Transverse colon (tissue), 4 donors: ENCODE measurements around the gene SEC61G. TPM values are rescaled to one million over a fixed set of nuclear protein-coding genes. Genes with fewer than 3 reads are reported as not detected.

Experiments used
- DNase-seq: peaks from one replicate; pipeline ENCODE4 v3.0.0-alpha.2; 2019
- H3K27ac ChIP-seq, 4 donors: fragments of 200-600 bp; sonication (generic); 2 replicates each; pipeline ENCODE4 v1.5.1; 2016 to 2018; ENCODE audit warnings: inconsistent platforms in 4 of 4
- H3K27me3 ChIP-seq: fragments of 200-600 bp; sonication (generic); 2 replicates; pipeline ENCODE4 v1.5.1; 2017; ENCODE audit warnings: inconsistent platforms
- H3K36me3 ChIP-seq, 4 donors: fragments of 200-600 bp; sonication (generic); 2 replicates each; pipeline ENCODE4 v1.5.1; 2017 to 2019; ENCODE audit warnings: inconsistent platforms in 4 of 4
- H3K4me1 ChIP-seq, 4 donors: fragments of 200-600 bp; sonication (generic); 2 replicates each; pipeline ENCODE4 v1.5.1; 2017 to 2020; ENCODE audit warnings: inconsistent platforms in 4 of 4
- H3K4me3 ChIP-seq, 4 donors: fragments of 200-600 bp; sonication (generic); 1 replicate in 1 of 4; 2 replicates in 3 of 4; pipeline versions ENCODE4 v1.5.1 to v1.6.1; 2017 to 2019; ENCODE audit warnings: inconsistent platforms in 4 of 4
- H3K9me3 ChIP-seq, 2 donors: fragments of 200-600 bp; sonication (generic); 2 replicates each; pipeline ENCODE4 v1.5.1; 2017 to 2019; ENCODE audit warnings: inconsistent platforms in 2 of 2
- CTCF ChIP-seq, 5 experiments: fragments of 200-600 bp in 3 of 5; fragments of 450-650 bp in 2 of 5; sonication (generic) in 3 of 5; IDR thresholded peaks; 1 replicate in 2 of 5; 2 replicates in 3 of 5; pipeline ENCODE4 v1.5.1; 2016 to 2017; ENCODE audit warnings: antibody characterized with exemption in 5 of 5, inconsistent platforms in 3 of 5, mild to moderate bottlenecking in 2 of 5, moderate library complexity in 1 of 5
- EP300 ChIP-seq: sonication (generic); formaldehyde crosslinking; IDR thresholded peaks from one replicate; pipeline ENCODE4 v1.6.1; 2017; ENCODE audit warnings: antibody characterized with exemption, low read depth
- POLR2A ChIP-seq: fragments of 450-650 bp; IDR thresholded peaks from one replicate; pipeline ENCODE4 v1.6.1; 2016; ENCODE audit warnings: antibody characterized with exemption, mild to moderate bottlenecking, moderate library complexity
- POLR2AphosphoS5 ChIP-seq, 3 donors: sonication (generic); formaldehyde crosslinking; IDR thresholded peaks; one replicate each; pipeline ENCODE4 v1.6.1; 2016; ENCODE audit warnings: antibody characterized with exemption in 3 of 3
- WGBS, 2 donors: methylation state at CpG; one replicate each; pipeline ENCODE4 v1.1.5; 2018; ENCODE audit warnings: low coverage in 1 of 2; 5-methylcytosine and 5-hydroxymethylcytosine counted together
- in situ Hi-C, 4 donors: fragments of 200-750 bp; cut with MboI; loops; one replicate each; pipeline versions ENCODE4 v1.15.0 to v1.15.1; 2017; ENCODE audit warnings: low sequenced_read_pairs in 3 of 4, low pct_ligation_motif_present in 1 of 4, low pct_unique_long_range_greater_than_20kb in 1 of 4
- intact Hi-C: fragments of 100-400 bp; cut with DNase I; formaldehyde crosslinking; loops from one replicate; pipeline ENCODE4 v1.15.1; 2023; ENCODE audit warnings: low total_unique reads
- total RNA-seq, 4 donors: library from RNA; depleted of rRNA; stranded (reverse); fragments of >200 nt; gene quantifications; one replicate each; pipeline ENCODE4 v1.1.0, GENCODE V29; 2016

SEC61G gene
- total RNA-seq, 4 donors from 2014 or later: 33.6 to 247 (median 134) TPM

GRCh38 chr7:54719425-54719824 lies 39.6 kb downstream of the SEC61G start:
- DNase-seq: no peak
- H3K4me3 ChIP-seq: no peak overlapping the region
- no peaks in the 10 kb centered on the region for H3K27me3 ChIP-seq
- in situ Hi-C loops: no loop called here
- no peak overlapping the region for H3K27ac ChIP-seq
- TF ChIP-seq EP300 (no peak), CTCF (IDR thresholded peaks at IDR 0.05) (no peak), POLR2A (no peak), POLR2AphosphoS5 (IDR thresholded peaks at IDR 0.05) (no peak)
- H3K4me1 ChIP-seq: no peaks in the 10 kb centered on the region
- no peaks in the 10 kb centered on the region for H3K36me3 ChIP-seq
- intact Hi-C loops: no loop called here
- H3K9me3 ChIP-seq: no peaks in the 10 kb centered on the region

- Histone ChIP-seq H3K27ac (no peak overlapping the region), H3K4me1 (no peaks in the 10 kb centered on the region), H3K27me3 (no peaks in the 10 kb centered on the region), H3K4me3 (no peak overlapping the region), H3K36me3 (no peaks in the 10 kb centered on the region), H3K9me3 (no peaks in the 10 kb centered on the region)
- intact Hi-C loops: no loop called here
- no peak for TF ChIP-seq POLR2A
- TF ChIP-seq CTCF (IDR thresholded peaks at IDR 0.05): no peak
- no peak for TF ChIP-seq EP300
- TF ChIP-seq POLR2AphosphoS5 (IDR thresholded peaks at IDR 0.05): no peak
- DNase-seq: no peak
- WGBS, 2 donors: 50 to 83% methylated on average over 4 of the region's 4 CpGs
- in situ Hi-C loops: no loop called here
Observed at GRCh38 chr7:54712820-54713219, 46.2 kb downstream of the SEC61G start.

GRCh38 chr7:54711900-54712595 lies 47.0 kb downstream of the SEC61G start:
- intact Hi-C loops: no loop called here
- H3K27ac ChIP-seq: no peak overlapping the region
- H3K4me1 ChIP-seq: no peaks in the 10 kb centered on the region
- DNase-seq: no peak
- TF ChIP-seq POLR2AphosphoS5 (IDR thresholded peaks at IDR 0.05) (no peak), CTCF (IDR thresholded peaks at IDR 0.05) (no peak), EP300 (no peak), POLR2A (no peak)
- 77 to 83% methylated on average over 2 of the region's 2 CpGs for WGBS, 2 donors
- H3K9me3 ChIP-seq: no peaks in the 10 kb centered on the region
- in situ Hi-C loops: no loop called here
- H3K36me3 ChIP-seq: no peaks in the 10 kb centered on the region
- no peaks in the 10 kb centered on the region for H3K27me3 ChIP-seq
- H3K4me3 ChIP-seq: no peak overlapping the region

- H3K27me3 ChIP-seq: no peaks in the 10 kb centered on the region
- H3K27ac ChIP-seq: no peak overlapping the region
- TF ChIP-seq CTCF (IDR thresholded peaks at IDR 0.05) (no peak), POLR2A (no peak), POLR2AphosphoS5 (IDR thresholded peaks at IDR 0.05) (no peak), EP300 (no peak)
- intact Hi-C loops (no loop called here), in situ Hi-C loops (no loop called here)
- H3K9me3 ChIP-seq: no peaks in the 10 kb centered on the region
- WGBS, 2 donors: 40 to 71% methylated on average over 1 of the region's 1 CpG
- H3K4me3 ChIP-seq: no peak overlapping the region
- no peaks in the 10 kb centered on the region for H3K4me1 ChIP-seq
- no peak for DNase-seq
- H3K36me3 ChIP-seq: no peaks in the 10 kb centered on the region
Observed at GRCh38 chr7:54709283-54709682, 49.7 kb downstream of the SEC61G start.
